Activated CD8-positive, alpha-beta memory T cell treated with anti-CD3 and anti-CD28 coated beads, Interleukin-2, amount 50 U/mL, for 24 hours (primary cell): ENCODE measurements around the gene LCORL.
"Not testable (repeated sequence)": the region's sequence is repeated elsewhere in the genome, so short reads cannot be mapped to it uniquely, and the experiment has no call there.

Source experiments
- DNase-seq: peaks from one replicate; pipeline ENCODE4 v3.0.0-alpha.2; 2020; ENCODE audit errors: extremely low read depth

Gene LCORL

DNA sequence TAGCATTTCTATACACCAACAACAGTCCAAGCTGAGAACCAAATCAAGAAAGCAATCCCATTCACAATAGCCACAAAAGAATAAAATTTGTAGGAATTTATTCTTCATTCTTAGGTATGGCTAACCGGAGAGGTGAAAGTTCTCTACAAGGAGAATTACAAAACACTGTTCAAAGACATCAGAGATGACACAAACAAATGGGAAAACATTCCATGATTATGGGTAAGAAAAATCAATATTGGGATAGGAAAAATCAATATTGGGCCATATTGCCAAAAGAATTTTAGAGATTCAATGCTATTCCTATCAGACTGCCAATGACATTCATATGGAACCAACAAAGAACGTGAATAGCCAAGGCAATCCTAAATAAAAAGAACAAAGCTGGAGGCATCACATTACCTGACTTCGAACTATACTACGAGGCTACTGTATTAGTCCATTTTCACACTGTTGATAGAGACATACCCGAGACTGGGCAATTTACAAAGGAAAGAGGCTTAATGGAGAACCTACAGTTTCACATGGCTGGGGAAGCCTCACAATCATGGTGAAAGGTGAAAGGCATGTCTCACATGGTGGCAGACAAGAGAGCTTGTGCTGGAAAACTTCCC is 161.7 kb downstream of the LCORL start:
- no peak for DNase-seq

GRCh38 chr4:17854036-17854435 is 167.5 kb downstream of the LCORL start:
- no peak for DNase-seq

DNA sequence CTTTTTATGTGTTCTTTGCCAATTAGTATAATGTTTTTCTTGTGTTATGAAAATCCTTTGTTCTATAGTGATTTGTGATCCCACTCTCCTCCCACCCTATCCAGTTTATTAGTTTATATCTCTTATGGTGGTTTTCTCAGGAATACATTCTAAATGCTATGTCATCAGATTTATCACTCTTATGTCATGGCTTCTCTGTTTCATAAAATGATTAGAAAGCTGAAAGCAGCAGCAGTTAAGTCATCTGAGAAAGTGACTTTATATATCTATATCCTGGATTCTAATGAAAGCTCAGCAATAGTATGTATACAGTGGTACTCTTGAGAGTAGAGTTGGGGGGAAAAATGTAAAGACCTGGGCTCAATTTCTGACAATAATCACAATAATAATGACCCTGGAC is 169.6 kb downstream of the LCORL start:
- no peak for DNase-seq

DNA sequence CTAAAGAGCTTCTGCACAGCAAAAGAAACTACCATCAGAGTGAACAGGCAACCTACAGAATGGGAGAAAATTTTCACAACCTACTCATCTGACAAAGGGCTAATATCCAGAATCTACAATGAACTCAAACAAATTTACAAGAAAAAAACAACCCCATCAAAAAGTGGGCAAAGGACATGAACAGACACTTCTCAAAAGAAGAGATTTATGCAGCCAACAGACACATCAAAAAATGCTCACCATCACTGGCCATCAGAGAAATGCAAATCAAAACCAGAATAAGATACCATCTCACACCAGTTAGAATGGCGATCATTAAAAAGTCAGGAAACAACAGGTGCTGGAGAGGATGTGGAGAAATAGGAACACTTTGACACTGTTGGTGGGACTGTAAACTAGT is 171.3 kb downstream of the LCORL start:
- not testable (repeated sequence) for DNase-seq

DNA sequence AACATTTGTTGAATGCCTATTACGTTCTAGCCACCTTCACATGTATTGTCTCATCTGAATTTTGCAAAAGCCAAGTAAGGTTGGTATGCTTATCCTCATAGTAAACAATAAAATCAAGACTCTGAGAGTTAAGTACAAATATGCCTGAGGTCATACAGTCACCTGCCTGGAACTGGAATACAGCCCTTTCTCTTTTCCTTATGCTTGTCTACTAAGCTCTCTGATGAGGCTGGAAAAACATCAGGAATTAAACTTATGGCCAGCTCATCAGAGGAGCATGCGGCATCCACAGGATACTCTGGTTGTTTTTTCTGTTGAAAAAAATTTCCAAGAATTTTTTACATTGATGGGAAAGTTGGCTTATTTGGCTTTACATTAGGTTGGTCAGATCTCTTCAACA is 175.3 kb downstream of the LCORL start:
- DNase-seq: no peak

- DNase-seq: no peak
These were observed 197.5 kb downstream of the LCORL start for GRCh38 chr4:17823871-17824669.

GRCh38 chr4:17817027-17817426 is 204.5 kb downstream of the LCORL start:
- DNase-seq: no peak

- no peak for DNase-seq
These were observed 205.4 kb downstream of the LCORL start for GRCh38 chr4:17816142-17816541.

GRCh38 chr4:17814140-17814539 is 207.4 kb downstream of the LCORL start:
- DNase-seq: no peak

DNA sequence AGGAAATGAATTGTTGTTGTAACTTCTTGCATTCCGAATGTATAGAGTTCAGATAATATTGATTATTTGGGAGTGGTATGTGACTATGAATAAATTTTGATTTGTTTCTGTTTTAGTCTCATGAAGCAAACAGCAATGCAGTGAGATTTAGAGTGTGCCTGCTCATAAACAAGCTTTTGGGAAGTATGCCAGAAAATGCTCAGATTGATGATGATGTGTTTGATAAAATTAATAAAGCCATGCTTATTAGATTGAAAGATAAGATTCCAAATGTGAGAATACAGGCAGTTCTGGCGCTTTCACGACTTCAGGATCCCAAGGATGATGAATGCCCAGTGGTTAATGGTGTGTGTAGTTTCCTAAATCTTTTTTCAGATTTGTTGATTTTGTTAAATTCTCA is 208.8 kb downstream of the LCORL start:
- DNase-seq: no peak

DNA sequence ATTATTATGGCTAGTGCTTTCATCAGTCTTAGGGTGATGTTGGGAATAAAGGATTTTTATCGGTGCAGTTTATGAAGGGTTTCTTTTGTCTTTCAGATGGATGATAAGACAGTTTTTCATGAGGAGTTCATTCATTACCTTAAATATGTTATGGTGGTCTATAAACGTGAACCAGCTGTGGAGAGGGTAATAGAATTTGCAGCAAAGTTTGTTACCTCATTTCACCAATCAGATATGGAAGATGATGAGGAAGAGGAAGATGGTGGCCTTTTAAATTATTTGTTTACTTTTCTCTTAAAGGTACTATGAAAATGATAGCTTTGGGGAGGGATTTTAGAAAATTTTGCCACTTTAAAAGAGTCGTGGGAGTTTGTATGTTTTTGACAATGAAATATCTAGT is 209.4 kb downstream of the LCORL start:
- no peak for DNase-seq

- DNase-seq: no peak
These were observed 210.4 kb downstream of the LCORL start for GRCh38 chr4:17811078-17811603.

DNA sequence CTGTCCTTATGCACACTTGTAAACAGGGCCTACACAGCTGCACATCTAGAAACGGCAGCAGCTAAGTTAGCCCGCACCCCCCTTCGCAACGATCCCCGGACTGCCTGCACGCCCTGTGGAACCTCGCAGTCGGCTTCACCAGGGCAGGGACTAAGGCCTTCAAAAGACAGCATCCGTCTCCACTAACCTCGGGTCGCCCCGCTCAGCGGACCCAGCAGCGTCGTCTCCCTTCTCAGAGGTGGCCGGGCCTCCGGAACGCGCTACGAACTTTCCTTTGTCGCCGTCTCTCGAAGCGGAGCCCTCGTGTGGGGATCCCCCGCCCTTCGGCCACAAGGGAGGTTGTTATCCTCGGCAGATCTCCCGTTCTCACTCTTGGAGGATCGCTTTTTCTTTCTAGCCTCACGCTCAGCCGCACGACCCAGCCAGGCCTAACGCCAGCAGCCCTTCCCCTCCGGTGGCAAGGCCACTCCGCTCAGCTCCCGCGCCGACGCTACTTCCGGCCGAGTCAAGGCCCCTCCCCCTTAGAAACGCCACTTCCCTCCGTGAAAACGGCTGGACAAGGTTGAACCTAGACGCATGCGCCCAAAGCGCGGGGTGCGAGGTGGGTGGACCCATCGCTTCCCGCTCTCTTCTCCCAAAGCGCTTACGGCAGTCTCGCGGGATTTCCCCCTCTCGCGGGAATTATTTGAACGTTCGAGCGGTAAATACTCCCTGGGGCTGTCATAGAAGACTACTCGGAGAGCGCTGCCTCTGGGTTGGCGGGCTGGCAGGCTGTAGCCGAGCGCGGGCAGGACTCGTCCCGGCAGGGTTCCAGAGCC is 211.1 kb downstream of the LCORL start, which contains the start of the genes DCAF16 and NCAPG:
Gene DCAF16 (minus strand): TSS at position 498 of the 818 bp plus-strand sequence. CDS start 6,616 bp downstream, outside the sequence.
Gene NCAPG (plus strand): TSS at position 720 of the 818 bp plus-strand sequence. CDS start 99 bp downstream, outside the sequence.
- peak; percentile 99 for DNase-seq

GRCh38 chr4:17809667-17810066 is 211.9 kb downstream of the LCORL start:
- DNase-seq: no peak

DNA sequence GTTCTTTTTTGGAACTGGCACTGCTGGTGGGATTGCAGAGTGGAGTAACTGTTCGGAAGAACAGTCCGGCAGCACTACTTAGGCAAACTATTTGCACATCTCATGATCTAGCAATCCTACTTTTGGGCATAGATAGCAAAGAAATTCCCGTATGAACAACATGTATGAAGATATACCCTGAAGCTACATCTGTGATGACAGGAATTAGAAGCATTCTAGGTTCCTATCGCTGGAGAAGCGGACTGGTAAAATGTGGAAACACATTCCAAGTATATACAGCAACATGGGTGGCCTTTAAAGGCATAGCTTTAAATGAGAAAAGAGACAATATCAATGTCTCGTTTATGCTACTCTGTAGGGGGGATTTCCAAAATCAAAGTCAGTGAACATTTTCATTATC is 214.1 kb downstream of the LCORL start:
- no peak for DNase-seq

DNA sequence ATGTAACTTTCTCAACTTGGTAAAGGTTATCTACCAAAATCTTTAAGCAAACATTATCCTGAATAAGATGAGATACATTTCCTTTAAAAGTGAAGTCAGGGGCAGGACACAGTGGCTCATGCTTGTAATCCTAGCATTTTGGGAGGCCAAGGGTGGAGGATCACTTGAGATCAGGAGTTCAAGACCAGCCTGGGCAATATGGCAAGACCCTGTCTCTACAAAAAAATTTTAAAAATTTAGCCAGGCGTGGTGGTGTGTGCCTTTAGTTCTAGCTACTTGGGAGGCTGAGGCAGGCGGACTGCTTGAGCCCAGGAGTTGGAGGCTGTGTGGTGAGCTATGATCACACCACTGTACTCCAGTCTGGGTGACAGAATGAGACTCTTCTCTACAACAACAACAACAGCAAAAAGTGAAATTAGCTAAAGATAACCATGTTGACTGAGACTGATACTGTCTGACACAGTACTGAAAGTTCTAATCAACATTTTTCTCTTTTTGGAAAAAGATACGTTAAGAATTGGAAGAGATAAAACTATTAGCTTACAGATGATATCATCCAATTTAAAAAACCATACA is 215.9 kb downstream of the LCORL start:
- DNase-seq: no peak

DNA sequence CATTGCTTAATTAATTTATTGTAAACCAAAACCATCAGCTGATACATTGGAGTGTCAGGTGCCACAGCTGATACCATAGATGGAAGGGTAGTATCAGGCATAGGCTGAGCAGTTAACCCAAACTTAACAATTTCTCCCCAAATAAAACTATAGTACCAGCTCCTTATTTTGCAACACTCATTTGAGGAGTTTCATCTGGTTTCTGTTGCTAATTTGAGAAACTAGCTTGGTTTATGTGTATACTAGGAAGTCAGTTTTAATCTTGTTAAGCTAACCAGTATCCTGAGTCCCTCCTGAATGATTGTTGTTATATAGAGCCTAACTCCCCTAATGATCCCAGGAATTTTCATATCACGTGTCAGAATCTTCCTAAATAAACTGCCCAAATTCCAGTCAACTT is 223.7 kb downstream of the LCORL start:
- DNase-seq: no peak

DNA sequence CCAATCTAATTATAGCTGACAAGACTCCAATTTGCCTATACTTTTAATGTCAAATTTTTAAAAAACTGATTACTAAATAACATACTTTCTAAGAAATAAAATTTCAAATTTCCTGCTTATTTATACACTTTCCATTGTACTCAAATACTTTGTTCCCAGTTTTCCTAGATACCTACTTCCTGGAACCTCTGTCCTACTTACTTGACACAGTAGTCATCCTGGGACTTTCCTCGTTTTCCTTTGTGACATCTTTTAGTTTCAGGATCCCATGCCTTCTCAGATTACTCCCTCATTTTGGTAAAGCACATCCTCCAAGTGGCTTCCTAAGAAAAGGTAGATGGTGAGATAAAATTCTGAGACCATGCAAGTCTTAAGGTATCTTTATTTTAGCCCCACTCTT is 226.8 kb downstream of the LCORL start:
- DNase-seq: no peak
